HG03354 (cell line): ENCODE data around the gene ABO.
"Not testable (repeated sequence)": the region's sequence is repeated elsewhere in the genome, so short reads cannot be mapped to it uniquely, and the experiment has no call there.

ENCODE experiments used
- ATAC-seq: cut with Tn5 transposase; IDR thresholded peaks from one replicate; pipeline ENCODE4 v1.9.1; 2021; ENCODE audit warnings: mild to moderate bottlenecking; ENCODE audit not compliant: unreplicated experiment, poor library complexity, severe bottlenecking

The ABO gene

GRCh38 chr9:133294257-133294656 is 19.3 kb upstream of the ABO start:
- no peak for ATAC-seq

GRCh38 chr9:133290751-133291302 is 15.8 kb upstream of the ABO start:
- no peak for ATAC-seq

GRCh38 chr9:133286523-133286922 is 11.5 kb upstream of the ABO start:
- ATAC-seq, result no peak

- no peak for ATAC-seq
These were observed 10.3 kb upstream of the ABO start for GRCh38 chr9:133285252-133285775.

DNA sequence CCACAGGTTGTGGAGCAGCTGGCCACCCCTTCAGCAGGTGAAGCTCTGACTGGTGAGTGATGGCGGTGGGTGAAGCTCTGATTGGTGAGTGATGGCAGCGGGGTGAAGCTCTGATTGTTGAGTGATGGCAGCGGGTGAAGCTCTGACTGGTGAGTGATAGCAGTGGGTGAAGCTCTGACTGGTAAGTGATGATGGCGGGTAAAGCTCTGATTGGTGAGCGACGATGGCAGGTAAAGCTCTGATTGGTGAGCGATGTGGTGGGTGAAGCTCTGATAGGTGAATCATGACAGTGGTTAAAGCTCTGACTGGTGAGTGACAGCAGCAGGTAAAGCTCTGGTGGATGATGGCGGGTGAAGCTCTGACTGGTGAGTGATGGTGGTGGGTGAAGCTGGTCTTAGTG is 9.4 kb upstream of the ABO start:
- ATAC-seq, result no peak

DNA sequence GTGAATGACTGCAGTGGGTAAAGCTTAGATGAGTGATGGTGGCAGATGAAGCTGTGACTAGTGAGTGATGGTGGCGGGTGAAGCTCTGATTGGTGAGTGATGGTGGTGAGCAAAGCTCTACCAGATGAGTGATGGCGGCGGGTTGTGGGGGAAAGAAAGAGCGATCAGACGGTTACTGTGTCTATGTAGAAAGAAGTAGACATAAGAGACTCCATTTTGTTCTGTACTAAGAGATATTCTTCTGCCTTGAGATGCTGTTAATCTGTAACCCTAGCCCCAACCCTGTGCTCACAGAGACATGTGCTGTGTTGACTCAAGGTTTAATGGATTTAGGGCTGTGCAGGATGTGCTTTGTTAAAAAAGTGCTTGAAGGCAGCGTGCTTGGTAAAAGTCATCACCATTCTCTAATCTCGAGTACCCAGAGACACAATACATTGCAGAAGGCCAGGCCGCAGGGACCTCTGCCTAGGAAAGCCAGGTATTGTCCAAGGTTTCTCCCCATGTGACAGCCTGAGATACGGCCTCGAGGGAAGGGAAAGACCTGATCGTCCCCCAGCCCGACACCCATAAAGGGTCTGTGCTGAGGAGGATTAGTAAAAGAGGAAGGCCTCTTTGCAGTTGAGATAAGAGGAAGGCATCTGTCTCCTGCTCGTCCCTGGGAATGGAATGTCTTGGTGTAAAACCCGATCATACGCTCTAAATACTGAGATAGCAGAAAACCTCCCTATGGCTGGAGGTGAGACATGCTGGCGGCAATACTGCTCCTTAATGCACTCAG is 8.4 kb upstream of the ABO start:
- ATAC-seq, result not testable (repeated sequence)

GRCh38 chr9:133282464-133283238 is 7.7 kb upstream of the ABO start:
- ATAC-seq, result no peak

GRCh38 chr9:133280392-133280791 is 5.4 kb upstream of the ABO start:
- ATAC-seq, result no peak

- no peak for ATAC-seq
These were observed 3.4 kb upstream of the ABO start for GRCh38 chr9:133278161-133279114.

DNA sequence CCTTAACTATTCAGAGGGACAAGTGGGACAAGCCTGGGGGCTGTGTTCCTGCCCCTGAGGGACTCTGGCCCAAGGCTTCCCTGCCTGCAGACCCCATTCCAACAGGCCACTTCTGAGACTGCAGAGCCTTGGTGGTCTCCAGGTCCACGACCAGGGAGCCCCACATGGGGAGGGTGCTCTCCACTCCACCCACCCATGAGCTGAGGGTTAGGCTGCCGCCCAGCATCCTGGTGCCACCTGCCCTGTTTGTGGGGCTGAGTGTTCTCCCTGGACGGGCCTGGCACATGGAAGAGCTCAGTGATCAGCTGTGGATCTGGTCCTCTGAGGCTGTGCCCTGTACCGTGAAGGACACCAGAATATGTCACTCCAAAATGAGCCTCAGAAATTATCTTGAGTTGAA is 2.5 kb upstream of the ABO start:
- ATAC-seq, result no peak

DNA sequence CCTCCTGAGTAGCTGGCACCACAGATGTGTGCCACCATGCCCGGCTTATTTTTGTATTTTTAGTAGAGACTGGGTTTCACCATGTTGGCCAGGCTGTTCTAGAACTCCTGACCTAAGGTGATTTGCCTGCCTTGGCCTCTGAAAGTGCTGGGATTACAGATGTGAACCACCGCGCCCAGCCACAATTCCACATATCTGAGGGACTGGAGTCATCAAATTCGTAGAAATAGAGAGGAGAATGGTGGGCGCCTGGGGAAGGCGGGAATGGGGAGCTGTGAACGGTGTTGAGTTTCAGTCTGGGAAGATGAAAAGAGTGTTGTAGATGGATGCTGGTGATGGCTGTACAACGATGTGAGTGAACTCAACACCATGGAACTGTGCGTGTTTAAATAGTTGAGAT is 1.9 kb upstream of the ABO start:
- no peak for ATAC-seq

DNA sequence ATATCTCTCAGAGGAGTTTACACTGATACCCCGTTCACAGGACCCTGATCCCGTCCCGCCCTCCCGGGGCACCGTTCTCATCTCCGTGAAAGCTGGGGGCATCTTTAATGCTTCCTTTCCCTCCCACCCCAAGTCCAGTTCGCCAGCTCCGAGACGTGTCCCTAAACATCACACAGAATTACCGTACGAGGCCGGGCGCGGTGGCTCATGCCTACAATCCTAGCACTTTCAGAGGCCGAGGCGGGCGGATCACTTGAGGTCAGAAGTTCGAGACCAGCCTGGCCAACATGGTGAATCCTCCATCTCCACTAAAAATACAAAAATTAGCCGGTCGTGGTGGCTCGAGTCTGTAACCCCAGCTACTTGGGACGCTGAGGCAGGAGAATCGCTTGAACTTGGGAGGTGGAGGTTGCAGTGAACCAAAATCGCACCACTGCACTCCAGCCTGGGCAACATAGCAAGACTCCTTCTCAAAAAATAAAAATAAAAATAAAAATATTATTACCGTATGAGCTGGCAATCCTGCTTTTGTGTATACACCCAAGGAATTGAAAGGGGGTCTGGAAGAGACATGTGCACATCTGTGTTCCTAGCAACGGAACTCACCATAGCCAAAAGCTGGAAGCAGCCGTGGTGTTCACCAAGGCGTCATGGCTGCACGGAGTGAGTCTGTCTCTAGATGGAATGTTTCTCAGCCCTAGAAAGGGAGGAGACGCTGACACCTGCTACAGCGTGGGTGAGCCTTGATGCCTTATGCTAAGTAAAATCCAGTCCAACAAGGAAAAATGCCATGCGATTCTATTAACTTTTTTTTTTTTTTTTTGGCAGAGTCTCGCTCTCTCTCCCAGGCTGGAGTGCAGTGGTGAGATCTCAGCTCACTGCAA is 1.2 kb upstream of the ABO start:
- ATAC-seq, result no peak

DNA sequence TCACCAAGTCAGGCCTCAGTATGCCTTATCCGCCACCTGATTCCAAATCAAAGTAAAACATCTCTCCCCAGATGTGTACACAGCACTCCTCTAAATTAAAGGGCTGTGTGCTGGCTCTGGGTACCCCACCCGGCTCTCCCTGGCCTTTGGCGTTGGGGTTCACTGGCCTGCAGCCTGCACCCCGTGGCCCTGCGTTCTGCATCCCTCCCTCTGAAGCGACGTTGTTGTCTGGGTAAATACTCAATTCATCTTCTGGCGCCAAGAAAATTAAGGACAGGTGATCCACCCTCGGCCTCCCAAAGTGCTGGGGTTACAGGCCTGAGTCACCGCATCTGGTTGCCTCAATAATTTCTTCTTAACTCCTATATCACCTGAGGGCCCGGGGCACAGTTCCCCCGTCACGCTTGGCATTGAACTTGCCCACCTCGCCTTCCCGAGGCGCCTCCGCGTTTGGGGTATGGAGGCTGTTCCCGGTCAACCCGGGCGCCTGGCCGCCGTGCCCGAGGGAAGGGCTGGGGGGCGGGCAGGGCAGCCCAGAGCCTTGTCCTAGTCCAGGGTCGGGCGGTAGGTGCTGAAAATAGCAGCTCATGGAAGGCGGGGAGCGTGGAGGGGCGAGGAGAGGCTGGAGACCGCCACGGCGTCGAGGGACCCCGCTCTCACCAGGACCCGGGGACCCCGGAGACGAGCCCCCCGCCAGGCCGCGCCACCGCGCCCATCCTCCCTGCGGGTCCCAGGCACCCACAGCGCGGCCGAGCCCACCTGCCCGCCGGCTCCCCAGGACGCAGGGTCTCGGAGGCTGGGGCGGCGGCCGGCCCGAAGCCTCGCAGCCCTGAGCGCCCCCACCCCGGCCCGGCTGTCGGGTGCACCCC is 531 bp downstream of the ABO start:
- no peak for ATAC-seq

- ATAC-seq, result no peak
These were observed 1.2 kb downstream of the ABO start for GRCh38 chr9:133273819-133274218.

GRCh38 chr9:133273098-133273497 is 1.9 kb downstream of the ABO start:
- ATAC-seq, result no peak

DNA sequence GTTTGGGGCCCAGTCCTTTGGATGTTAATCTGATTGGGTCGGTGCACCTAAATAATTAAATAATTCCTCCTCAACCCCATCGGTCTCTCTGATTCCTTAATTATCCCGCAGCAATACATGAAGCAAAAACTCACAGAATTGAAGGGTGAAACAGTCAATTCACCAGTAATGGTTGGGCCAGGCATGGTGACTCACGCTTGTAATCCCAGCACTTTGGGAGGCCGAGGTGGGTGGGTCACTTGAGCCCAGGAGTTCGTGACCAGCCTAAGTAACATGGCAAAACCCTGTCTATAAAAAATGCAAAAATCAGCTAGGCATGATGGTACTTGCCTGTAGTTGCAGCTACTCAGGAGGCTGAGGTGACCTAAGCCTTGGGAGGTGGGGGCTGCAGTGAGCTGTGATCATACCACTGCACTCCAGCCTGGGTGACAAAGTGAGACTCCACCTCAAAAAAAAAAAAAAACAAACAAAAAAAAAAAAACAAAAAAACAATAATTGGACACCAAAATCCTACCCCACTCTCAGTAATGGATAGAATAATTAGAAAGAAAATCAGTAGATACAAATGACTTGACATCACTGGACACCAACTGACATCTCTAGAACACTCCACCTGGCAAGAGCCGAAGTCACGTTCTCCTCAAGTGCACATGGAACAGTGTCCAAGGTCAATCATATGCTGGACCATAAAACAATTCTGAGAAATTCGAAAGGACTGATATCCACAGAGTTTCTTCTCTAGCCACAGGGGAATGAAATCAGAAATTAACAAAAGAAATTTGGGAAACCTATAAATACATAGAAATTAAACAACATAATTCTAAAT is 5.3 kb downstream of the ABO start:
- ATAC-seq, result no peak

DNA sequence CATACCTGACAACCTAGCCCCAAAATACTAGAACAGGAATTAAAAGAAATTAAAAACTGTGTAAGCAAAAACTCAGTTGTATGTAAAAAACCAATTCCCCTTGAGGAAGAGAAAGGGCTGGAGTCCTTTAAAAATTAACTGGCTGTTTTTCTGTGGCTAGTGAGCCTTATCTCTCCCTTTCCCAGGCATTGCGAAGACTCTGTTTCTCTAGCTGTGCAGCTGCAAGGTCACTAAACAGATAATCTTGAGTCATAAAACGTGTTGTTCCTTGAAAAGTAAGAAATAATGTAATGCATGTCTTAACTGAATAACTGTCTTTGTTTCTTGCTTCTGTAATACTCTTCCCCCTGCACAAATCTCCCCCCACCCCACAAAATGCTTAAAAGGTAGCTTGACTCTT is 5.9 kb downstream of the ABO start:
- not testable (repeated sequence) for ATAC-seq
